GM23338 (cell line): Measurements from ENCODE around the gene BGLAP.

Experiments
- CTCF ChIP-seq, 2 experiments: fragments of 200-600 bp in 1 of 2; sonication (generic) in 1 of 2; conservative IDR thresholded peaks; 2 replicates each; pipeline versions ENCODE4 v1.5.1 to v1.6.1; 2016 to 2017; ENCODE audit warnings: antibody characterized with exemption in 2 of 2, low read depth in 2 of 2, mild to moderate bottlenecking in 2 of 2, moderate library complexity in 1 of 2
- POLR2AphosphoS5 ChIP-seq: IDR thresholded peaks from 2 replicates; pipeline ENCODE4 v1.6.1; 2016; ENCODE audit warnings: antibody characterized with exemption, low read depth
- REST ChIP-seq: IDR thresholded peaks from one replicate; pipeline ENCODE4 v1.6.1; 2018; ENCODE audit warnings: antibody characterized with exemption; ENCODE audit not compliant: unreplicated experiment

GRCh38 chr1:156260896-156261295 is 18.9 kb downstream of the BGLAP start:
- no peak for TF ChIP-seq CTCF (conservative IDR thresholded peaks at IDR 0.05; ENCODE audit: low read depth in 2 of 2)
- TF ChIP-seq POLR2AphosphoS5, result no peak
- TF ChIP-seq REST, result no peak
